Gastroesophageal sphincter (tissue), 3 donors: ENCODE data around the gene TUBA1B.

Experiments
- POLR2A ChIP-seq, 2 donors: fragments of 450-650 bp; IDR thresholded peaks; one replicate each; pipeline ENCODE4 v1.6.1; 2017; ENCODE audit warnings: antibody characterized with exemption in 2 of 2, mild to moderate bottlenecking in 2 of 2, moderate library complexity in 1 of 2
- POLR2AphosphoS5 ChIP-seq: sonication (generic); formaldehyde crosslinking; IDR thresholded peaks from one replicate; pipeline ENCODE4 v1.6.1; 2017; ENCODE audit warnings: antibody characterized with exemption
- TF ChIP-seq, protein P1 (sequence below), 4 experiments: fragments of 200-600 bp in 2 of 4; fragments of 450-650 bp in 2 of 4; sonication (generic) in 1 of 4; IDR thresholded peaks; one replicate each; pipeline ENCODE4 v1.5.1; 2017 to 2019; ENCODE audit warnings: antibody characterized with exemption in 4 of 4, mild to moderate bottlenecking in 2 of 4, moderate library complexity in 2 of 4

DNA sequence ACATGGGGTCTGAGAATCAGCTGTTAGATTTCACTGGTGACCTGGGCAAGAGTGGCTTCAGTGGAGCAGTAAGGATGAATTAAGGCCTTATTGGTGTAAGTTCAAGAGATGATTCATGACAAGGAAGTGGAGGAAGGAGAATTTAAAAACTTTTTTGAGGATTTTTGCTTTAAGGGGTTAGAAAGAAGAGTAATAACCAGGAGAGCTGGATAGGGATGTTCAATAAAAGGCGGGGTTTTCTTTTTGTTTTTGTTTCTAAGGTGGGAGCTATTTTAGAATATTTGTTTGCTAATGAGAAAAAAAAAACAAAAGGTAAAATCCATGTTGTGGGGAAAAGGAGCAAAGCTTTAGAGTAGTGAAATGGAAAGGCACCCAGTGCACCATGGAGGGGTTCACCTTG is 15.2 kb upstream of the TUBA1B start:
- TF ChIP-seq, protein P1, sequence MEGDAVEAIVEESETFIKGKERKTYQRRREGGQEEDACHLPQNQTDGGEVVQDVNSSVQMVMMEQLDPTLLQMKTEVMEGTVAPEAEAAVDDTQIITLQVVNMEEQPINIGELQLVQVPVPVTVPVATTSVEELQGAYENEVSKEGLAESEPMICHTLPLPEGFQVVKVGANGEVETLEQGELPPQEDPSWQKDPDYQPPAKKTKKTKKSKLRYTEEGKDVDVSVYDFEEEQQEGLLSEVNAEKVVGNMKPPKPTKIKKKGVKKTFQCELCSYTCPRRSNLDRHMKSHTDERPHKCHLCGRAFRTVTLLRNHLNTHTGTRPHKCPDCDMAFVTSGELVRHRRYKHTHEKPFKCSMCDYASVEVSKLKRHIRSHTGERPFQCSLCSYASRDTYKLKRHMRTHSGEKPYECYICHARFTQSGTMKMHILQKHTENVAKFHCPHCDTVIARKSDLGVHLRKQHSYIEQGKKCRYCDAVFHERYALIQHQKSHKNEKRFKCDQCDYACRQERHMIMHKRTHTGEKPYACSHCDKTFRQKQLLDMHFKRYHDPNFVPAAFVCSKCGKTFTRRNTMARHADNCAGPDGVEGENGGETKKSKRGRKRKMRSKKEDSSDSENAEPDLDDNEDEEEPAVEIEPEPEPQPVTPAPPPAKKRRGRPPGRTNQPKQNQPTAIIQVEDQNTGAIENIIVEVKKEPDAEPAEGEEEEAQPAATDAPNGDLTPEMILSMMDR (IDR thresholded peaks at IDR 0.05): no peak
- TF ChIP-seq POLR2AphosphoS5 (no peak), POLR2A (IDR thresholded peaks at IDR 0.05) (no peak)
